Measurements from ENCODE around the gene LONRF2.

Gene LONRF2

DNA sequence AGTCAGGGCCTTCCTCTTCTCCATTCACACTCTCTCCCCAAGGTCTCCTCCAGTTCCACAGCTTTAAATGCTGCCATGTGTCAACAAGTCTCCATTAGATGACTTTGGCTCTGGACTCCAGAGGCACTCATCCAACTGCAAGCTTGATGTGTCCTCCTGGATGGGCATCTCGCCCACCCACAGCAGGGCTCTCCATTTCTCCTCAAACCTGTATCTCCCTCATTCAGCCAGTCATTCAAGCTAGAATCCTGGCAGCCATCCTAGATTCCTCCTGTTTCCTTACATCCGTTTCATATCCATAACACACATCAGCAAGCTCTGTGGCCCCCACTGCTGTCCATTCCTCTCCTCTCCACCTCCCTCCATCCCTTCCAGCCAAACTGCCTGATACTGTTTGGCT is 91.5 kb downstream of the LONRF2 start:
- DNase-seq: no peak

DNA sequence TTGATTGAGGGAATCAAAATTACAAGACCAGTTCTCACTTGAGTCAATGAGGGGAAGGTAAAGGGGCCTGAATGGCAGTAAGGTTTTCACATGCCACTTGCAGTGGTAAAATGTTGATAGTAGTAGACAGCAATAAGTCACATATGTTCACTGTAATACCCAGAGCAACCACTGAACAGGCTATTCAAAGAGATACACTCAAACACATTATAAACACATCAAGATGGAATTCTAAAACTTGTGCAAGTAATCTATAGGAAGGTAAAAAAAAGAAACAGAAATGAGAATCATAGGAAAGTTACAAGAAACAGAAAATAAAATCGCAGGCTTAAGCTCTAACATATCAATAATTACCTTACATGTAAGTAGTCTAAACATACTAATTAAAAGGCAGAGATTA is 93.3 kb downstream of the LONRF2 start:
- DNase-seq: no peak

DNA sequence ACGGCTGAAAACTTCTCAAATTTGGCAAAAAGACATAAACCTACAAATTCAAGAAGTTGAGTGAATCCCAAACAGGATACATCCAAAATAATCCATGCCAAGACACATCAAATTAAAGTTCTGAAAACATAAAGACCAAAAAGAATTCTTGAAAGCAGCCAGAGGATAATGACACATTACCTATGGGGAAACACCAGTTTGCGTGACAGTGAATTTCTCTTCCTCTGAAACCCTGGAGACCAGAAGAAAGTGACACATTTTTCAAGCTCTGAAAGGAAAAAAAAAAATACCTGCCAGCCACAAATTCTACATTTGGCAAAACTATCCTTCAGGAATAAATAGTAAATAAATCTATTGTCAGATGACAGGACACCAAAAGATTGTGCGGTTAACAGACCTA is 93.9 kb downstream of the LONRF2 start:
- DNase-seq: no peak

DNA sequence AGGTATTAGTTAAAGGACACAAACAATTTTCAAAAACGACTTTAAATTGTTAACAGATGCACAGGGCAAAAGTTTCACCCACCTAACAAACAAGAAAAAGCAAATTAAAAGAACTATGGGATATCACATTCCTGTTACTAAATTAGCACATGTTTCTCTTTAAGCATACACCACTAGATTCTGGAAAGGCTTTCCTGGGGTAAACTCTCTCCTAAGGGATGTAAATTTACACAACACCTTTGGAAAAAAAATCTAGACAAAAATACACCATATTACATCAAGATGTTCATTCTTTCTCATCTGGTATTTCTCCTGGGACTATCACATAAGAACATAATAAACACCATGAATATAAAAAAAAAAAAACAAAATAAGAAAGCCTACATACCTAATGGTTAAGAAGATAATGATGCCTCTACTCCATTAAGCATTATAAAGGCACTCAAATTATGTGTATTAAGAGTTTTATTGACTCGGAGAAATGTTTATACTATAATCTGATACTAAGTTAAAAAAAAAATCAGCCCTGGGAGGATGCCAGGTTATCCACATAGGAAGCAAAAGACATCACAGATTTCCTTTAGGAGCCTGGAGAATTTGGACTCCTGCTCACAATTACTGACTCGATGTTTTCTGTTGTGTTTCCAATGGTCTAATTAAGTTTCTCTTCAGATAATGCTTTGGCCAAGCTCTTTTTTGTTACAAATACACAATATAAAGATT is 97.2 kb downstream of the LONRF2 start:
- DNase-seq: no peak

DNA sequence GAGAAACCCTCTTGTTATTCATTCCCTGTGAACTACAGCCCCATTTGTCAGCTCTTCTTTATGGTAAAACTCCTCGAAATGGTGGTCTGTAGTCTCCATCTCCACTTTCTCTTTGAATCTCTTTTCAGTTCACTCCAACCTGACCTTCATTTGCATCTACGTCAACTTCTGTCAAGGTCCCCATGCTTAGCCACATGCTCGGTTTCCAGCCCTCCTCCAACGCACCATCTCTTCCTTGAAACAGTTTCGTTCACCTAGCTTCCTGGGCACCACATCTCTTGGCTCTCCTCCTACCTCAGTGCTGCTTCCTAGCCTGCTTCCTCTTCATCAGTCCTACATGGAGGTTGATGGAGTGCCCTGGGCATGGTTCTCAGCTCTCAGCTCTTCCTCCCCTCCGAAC is 98.8 kb downstream of the LONRF2 start:
- no peak for DNase-seq

All from effector CD4-positive, alpha-beta T cell (primary cell).